Omental fat pad (tissue), 4 donors: ENCODE results near the gene RAPH1. TPM values are rescaled to one million over a fixed set of nuclear protein-coding genes. Genes with fewer than 3 reads are reported as not detected.
"Not testable (repeated sequence)": the region's sequence is repeated elsewhere in the genome, so short reads cannot be mapped to it uniquely, and the experiment has no call there.

Experiments used
- ATAC-seq: fragments of 150-250 bp; one replicate; pipeline ENCODE4 v1.9.1; 2016; ENCODE audit warnings: mild to moderate bottlenecking, moderate library complexity; ENCODE audit not compliant: low FRiP score
- DNase-seq: peaks from one replicate; pipeline ENCODE4 v3.0.0-alpha.2; 2019; ENCODE audit warnings: low spot score
- total RNA-seq, 4 donors: library from RNA; depleted of rRNA; stranded (reverse); fragments of >200 nt; gene quantifications; one replicate each; pipeline ENCODE4 v1.1.0, GENCODE V29; 2016
- TF ChIP-seq, protein P1 (sequence below), 3 donors: fragments of 450-650 bp; IDR thresholded peaks; one replicate each; pipeline ENCODE4 v1.5.1; 2016 to 2017; ENCODE audit warnings: antibody characterized with exemption in 3 of 3, mild to moderate bottlenecking in 3 of 3, moderate library complexity in 2 of 3

RAPH1 gene
- total RNA-seq, 4 donors from 2014 or later, result 38.1 to 86.1 (median 65.6) TPM

DNA sequence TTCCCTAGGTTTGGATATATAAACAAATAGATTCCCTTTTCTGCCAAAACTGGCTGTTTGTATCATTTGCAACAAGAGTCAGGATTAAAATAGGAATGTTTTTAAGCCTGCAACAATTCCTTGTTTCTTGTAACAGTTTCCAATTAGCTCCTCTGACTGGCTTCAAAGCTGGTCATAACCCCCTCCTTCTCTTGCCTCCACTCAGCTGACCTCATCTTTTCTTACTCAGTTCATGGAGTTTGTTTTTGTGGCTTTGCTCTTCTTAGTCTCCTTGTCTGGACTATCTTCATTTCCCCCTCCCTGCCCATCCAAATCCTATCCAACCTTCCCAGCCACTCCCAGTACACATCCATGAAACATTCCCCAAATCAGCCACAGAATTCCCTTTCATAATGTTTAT lies 14.3 kb upstream of the RAPH1 start:
- ATAC-seq (no peak), DNase-seq (no peak)
- TF ChIP-seq, protein P1, sequence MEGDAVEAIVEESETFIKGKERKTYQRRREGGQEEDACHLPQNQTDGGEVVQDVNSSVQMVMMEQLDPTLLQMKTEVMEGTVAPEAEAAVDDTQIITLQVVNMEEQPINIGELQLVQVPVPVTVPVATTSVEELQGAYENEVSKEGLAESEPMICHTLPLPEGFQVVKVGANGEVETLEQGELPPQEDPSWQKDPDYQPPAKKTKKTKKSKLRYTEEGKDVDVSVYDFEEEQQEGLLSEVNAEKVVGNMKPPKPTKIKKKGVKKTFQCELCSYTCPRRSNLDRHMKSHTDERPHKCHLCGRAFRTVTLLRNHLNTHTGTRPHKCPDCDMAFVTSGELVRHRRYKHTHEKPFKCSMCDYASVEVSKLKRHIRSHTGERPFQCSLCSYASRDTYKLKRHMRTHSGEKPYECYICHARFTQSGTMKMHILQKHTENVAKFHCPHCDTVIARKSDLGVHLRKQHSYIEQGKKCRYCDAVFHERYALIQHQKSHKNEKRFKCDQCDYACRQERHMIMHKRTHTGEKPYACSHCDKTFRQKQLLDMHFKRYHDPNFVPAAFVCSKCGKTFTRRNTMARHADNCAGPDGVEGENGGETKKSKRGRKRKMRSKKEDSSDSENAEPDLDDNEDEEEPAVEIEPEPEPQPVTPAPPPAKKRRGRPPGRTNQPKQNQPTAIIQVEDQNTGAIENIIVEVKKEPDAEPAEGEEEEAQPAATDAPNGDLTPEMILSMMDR (IDR thresholded peaks at IDR 0.05), result no peak

DNA sequence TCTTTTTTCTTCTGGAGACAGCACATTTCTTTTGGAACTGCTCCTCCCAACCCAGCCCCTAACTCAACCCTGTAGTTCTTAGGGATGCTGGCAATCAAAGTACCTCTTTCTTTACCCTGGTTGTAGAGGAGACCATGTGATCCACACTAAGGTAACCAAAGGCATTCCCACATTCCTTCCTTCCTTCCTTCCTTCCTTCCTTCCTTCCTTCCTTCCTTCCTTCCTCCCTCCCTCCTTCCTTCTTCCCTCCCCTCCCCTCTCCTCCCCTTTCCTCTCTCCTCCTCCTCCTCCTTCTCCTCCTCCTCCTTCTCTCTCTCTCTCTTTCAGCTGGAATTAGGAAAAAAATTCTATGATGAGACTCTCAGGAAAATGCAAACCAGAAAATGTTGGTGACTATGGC lies 13.8 kb upstream of the RAPH1 start:
- no peak for ATAC-seq
- no peak for DNase-seq
- TF ChIP-seq, protein P1 (IDR thresholded peaks at IDR 0.05), result no peak

DNA sequence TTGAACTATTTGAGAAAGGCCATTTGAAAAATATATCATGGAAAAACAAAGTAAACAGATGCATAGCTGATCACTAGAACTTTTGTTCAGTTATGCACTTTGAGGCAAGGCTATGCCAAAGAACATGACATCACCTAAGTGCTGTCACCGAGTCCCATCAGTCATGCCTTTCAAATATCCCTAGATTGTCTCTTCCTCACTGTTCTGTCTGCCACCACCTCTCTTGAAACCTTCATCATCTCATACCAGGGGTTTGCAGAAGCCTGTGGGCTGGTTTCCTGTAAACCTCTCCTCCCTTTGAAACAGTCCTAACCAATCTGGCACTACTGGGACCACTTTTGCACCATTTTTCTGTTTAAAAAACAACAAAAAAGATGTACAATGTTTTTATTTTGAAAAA lies 12.3 kb upstream of the RAPH1 start:
- DNase-seq, result no peak
- ATAC-seq, result no peak
- TF ChIP-seq, protein P1 (IDR thresholded peaks at IDR 0.05), result no peak

DNA sequence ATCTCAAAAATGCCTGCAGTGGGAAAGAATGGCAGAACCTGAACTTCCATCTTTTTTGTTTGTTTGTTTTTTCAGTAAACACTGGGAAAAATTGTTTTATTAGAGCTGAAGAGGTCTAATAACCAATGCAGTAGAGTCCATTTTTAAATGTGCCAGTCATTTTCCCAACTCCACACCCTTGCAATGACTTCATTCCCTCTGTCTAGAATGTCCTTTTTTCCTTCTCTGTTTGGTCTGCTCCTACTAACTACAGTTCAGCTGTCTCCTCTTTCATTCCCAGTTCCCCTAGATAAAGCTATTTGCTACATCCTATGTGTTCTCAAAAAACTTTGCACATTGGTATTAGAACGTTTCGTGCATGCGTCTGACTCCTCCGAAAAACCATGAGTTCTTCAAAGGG lies 9.3 kb upstream of the RAPH1 start:
- no peak for ATAC-seq
- TF ChIP-seq, protein P1 (IDR thresholded peaks at IDR 0.05), result no peak
- DNase-seq, result no peak

DNA sequence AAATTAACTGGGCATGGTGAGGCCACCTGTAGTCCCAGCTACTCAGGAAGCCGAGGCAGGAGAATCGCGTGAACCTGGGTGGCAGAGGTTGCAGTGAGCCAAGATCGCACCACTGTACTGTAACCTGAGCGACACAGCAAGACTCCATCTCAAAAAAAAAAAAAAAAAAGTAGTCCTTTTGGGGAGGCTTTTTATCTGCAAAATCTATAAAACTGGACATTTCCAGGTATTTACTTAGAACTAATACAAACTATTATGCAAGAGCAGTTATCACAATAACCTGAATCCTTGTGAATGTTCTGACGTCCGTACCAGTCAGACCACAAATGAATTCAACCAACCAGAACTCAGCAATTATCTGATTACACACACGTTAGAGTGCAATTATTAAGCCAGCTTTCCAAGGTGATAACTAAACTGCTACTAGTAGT lies 8.8 kb upstream of the RAPH1 start:
- TF ChIP-seq, protein P1 (IDR thresholded peaks at IDR 0.05), result no peak
- ATAC-seq (no peak), DNase-seq (no peak)

DNA sequence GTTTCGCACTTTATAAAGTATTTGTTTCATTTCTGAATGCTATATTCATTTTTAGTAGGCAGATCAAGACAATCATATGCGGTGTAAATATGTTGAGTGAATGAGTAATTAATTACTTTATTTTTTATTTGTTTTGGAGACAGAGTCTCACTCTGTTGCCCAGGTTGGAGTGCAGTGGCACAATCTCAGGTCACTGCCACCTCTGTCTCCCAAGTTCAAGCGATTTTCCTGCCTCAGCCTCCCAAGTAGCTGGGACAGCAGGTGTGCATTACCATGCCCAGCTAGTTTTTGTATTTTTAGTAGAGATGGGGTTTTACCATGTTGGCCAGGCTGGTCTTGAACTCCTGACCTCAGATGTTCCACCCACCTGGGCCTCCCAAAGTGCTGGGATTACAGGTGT lies 5.5 kb upstream of the RAPH1 start:
- not testable (repeated sequence) for DNase-seq, ATAC-seq

DNA sequence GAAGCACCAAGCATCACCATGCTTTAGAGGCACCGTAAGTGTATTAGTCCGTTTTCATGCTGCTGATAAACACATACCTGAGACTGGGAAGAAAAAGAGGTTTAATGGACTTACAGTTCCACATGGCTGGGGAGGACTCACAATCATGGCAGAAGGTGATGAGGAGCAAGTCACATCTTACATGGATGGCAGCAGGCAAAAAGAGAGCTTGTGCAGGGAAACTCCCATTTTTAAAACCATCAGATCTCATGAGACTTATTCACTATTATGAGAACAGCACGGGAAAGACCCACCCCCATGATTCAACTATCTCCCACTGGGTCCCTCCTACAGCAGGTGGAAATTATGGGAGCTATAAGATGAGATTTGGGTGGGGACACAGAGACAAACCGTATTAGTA lies 3.1 kb upstream of the RAPH1 start:
- ATAC-seq, result not testable (repeated sequence)

DNA sequence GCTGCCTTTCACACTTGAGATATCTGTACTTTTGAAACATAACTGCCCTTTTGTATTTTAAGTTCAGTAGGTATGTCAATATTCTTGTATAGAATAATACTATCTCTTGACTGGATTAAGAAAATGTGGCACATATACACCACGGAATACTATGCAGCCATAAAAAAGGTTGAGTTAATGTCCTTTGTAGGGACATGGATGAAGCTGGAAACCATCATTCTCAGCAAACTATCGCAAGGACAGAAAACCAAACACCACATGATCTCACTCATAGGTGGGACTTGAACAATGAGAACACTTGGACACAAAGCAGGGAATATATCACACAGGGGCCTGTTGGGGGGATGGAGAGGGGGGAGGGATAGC lies 1.5 kb upstream of the RAPH1 start:
- not testable (repeated sequence) for ATAC-seq, DNase-seq

More for the DNA sequence above, 3.1 kb upstream of the RAPH1 start:
- DNase-seq, result not testable (repeated sequence)
